HG03108 (cell line): Measurements from ENCODE around the gene SRD5A1.

ENCODE experiments used
- ATAC-seq: cut with Tn5 transposase; IDR thresholded peaks from one replicate; pipeline ENCODE4 v1.9.1; 2021; ENCODE audit warnings: moderate library complexity; ENCODE audit not compliant: unreplicated experiment

SRD5A1 gene

DNA sequence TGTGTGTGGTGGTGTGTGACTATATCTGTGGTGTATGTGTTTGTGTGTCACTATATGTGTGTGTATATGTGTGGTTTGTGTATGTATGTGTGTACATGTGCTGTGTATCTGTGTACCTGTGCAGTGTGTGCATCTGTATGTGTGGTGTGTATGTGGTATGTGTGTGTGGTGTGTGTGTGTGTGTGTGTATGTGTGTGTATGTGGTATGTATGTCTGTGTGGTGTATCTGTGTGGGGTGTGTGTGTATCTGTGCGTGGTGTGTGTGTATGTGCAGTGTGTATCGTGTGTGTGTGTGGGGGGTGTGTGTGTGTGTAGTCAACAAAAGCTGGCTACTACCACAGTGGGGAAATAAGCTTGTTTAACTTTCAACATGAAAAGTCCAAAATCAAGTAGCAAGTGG is 48.4 kb downstream of the SRD5A1 start:
- ATAC-seq: no peak

DNA sequence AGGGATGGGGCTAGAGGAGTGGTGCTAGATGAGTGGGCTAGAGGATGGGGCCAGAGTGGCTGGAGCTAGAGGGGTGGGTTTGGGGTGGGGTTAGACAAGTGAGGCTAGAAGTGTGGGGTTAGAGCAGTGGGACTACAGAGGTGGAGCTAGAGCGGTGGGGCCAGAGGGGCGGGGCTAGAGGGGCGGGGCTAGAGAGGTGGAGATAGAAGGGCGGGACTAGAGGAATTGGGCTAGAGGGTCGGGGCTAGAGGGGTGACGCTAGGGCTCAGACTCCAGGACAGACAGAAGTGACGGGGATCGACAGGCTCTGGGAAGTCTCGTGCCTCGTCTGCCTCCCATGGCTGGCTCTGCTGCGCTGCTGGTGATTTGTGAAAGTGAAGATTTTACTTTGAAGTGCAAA is 49.0 kb downstream of the SRD5A1 start:
- no peak for ATAC-seq

DNA sequence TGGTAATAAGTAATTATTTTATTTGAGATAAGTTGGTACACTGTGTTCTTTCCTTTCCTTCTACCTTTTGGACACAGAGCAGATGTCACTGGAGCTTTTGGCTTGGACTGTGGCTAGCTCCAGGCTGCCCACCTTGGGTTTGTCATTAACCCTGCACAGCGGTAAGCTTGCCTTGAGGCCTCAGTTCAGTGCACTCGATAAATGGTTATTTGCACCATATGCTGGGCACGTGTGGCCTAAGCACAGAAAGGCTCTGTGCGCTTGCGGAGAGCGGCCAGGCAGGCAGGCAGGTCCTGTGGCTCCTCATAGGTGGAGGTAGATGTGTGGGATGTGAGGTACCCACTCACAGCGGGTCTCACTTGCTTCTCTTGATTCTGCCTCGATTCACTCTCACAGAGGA is 50.0 kb downstream of the SRD5A1 start:
- no peak for ATAC-seq

DNA sequence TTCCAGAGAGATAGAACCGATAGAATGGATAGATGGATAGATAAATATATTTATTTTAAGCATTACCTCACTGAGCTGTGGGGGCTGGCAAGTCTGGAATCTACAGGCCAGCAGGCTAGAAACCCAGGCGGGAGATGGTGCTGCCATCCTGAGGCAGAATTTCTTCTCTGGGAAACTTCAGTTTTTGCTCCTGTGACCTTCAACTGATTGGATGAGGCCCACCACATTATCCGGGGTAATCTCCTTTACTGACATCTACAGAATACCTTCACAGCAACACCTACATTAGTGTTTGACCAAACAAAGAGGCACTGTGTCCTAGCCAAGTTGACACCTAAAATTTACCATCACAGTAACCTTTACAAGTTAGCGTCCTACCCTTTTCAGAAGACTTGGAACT is 50.8 kb downstream of the SRD5A1 start:
- no peak for ATAC-seq

DNA sequence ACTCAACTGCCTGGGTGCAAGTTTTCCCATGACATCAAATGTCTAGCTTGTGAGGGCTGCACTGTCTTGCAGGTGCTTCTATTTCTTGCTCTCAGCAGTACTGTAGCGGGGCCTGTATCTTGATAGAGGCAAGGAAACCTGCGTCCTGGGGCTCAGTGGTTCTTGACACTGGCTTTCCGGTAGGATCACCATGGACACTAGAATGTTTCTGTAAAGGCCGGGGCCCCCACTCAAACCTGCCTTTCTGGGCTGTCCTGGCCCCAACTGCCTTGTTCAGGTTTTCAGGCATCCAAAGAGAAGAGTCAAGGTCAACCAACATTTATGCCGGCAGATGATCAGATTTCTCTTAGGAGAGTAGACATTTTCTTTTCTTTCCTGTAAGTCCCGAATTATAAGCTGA is 53.3 kb downstream of the SRD5A1 start:
- no peak for ATAC-seq

DNA sequence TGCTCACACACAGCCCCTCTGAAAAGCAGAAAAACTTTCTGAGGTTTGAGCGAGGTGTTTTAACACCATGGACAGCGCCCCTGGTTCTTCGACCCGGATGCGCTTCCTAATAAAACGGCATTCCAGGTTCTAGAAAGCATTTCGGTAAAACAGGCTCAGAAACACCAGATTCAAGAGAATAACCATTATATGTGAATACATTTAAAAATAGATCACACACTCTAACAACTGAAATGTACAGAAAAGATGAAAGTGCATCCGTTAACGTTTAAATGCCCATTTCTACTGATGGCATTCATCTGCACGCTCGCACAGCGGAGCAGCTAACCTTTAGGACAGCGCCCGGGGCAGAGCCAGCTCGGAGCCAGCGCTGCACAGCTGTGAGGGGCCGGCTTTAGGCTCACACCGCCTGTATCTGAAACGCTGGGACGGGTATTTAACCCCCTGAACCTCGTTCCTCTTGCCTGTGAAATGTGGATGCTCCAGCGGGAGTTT is 53.7 kb downstream of the SRD5A1 start:
- ATAC-seq: no peak

DNA sequence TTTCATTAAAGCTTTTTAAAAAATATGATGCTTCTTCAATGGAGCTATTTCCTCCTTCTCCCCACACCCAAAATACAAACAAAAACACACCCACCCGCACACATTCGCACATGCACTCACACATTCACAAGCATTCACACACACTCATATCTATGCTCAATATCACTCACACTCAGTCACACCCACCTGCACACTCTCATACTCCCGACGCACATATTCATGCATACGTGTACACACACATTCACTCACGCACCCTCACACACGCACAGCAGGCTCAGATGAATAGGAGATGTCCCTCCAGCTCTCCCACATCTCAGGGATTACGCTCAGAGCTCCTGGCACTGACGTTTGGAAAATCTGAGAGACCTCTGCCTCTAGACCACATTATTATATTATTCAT is 54.3 kb downstream of the SRD5A1 start:
- ATAC-seq: no peak

DNA sequence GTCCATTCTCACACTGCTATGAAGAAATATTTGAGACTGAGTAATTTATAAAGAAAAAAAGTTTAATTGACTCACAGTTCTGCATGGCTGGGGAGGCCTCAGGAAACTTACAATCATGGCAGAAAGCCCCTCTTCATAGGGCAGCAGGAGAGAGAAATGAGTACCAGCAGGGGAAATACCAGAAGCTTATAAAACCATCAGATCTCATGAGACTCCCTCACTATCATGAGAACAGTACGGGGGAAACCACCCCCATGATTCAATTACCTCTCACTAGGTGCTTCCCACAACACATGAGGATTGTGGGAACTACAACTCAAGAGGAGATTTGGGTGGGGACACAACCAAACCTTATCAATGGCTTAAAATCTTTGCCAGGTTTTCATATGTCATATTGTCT is 59.7 kb downstream of the SRD5A1 start:
- ATAC-seq: no peak

DNA sequence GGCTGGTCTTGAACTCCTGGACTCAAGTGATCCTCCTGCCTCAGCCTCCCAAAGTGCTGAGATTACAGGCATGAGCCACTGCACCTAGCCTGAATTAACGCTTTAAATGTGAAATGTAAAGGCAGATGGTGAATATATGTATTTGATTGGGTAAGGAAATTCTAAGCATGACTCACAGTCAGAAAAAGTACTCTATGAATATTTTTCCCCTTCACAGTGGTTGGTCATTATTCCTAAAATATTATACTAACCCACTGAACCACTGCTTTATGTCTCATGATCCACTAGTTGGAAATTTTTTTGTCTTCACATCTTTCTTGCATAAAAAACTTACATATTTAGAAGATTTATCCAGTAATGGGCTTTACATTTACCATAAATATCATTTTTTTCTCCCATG is 65.5 kb downstream of the SRD5A1 start:
- no peak for ATAC-seq

DNA sequence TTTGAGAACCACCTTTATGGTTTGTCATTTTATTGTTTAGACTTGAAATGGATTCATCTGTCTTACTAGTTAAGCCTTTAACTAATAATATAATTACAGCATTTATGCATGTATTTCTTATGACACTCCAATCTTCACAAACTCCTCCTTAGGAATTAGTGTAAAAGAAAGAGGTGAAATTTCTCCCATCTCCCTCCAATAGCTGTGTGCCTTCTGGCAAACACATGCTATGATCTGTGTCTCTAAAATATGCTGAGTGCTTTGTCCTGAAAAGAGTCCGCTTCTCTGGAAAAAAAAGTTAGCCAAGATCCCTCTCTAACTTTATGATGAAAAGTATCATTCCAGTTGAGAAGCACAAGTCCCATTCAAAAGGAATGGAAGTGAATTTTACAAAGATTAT is 66.1 kb downstream of the SRD5A1 start:
- no peak for ATAC-seq

DNA sequence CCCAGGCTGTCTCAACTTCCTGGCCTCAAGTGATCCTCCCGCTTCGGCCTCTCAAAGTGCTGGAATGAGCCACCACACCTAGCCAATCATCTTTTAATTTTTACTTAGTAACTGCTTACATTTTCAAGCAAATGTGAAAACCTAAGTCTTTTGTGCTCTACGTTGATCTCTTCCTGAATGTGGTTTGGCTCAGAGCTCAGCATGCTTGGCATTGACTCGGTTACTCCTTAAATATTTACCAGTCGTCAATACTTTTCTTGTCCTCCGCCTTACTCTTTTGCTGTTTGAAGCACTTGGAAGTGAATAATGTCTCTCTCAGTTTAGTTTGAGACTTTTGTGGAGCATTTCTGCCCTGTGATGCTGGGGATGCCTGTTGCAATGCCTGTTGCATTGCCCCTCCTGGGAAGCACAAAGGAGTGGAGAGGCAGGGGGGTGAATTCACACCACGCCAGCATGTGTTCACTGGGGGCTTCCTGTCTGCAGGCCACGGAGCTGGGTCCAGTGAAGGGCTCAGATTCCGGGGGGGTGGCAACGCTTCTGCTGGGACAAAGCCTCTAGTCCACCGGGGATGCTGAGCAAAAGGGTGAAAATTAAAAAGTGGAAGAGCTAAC is 66.9 kb downstream of the SRD5A1 start:
- ATAC-seq: no peak

DNA sequence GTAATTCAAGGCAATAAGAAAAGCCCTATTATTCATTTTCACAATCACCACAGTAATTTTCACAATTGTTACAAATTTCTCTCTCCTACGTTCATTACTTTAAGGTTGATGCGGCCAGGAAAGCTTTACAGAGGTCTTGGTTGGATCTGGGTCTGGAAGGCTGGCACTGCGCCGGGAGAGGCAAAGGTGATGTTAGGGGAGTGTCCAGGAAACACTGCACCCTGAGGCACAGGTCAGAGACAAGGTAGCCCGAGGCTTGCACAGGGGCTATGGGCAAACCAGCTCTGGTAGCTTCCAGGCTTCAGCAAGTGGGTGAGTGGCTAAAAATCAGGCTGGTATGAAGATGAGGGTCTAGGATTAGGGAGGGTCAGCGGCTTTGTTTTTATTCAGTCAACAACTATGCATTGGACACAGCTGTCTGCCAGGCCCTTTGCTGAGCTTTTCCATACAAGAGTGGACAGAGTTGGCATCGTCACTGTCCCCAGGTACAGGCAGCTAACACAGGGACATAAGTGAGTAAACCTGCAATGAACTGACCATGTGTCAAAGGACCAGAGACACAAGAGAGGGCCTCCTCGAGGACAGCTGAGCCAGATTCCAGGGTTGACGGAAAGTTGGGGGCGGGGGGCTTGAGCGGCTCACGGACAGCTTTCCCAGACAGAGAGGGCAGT is 67.6 kb downstream of the SRD5A1 start:
- ATAC-seq: no peak

DNA sequence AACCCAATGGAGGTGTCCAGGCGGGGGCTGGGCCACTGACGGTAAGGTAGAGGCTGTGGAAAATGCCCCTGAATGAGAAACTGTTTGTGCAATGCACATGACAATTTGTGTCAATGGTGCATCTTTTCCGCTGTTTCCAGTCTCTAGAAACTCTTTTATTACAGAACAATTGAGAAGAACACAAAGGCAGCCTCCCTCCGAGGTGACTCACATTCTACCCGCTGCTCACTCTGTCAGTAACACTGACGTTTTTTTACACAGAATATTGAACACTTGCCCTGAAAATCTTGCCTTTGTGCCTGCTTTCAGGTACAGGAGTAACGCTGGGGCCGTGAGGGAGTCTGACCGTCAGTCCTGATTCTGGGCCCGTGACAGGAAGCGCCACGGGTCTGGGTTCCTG is 68.3 kb downstream of the SRD5A1 start:
- ATAC-seq: no peak

DNA sequence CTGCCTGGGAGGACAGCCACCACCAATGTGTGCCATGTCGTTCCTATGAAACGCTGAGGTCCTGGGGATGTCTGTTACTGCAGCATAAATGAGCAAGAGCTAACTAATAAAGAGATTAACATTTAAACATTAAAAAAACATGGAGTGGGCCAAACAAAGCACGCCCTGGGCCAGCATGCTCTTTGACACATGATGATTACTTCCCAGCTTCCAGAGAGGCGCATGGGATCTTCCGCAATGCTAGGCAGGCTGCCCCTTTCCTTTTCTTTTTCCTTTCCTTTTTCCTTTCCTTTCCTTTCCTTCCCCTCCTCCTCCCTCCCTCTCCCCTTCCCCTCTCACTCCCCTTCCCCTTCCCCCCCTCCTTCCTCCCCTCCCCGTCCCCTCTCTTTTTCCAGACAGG is 69.4 kb downstream of the SRD5A1 start:
- ATAC-seq: no peak

DNA sequence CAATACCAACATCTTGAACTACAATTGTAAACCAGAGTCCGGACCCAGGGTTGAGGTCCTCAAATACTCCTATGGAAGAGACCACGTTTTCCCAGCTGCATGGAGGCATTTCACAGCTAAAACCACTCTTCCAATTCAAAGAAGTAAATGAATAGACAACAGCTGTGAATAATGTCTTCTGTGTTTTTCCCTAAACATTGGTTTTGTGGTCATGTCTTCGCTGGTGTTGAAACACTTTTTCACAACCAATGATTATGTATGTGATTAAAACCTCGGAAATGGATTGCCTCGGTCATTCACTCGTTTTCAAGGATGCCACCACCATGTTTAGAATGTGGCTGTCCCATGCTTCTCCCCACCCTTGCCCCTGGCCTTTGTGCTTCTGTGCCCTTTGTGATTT is 70.6 kb downstream of the SRD5A1 start:
- ATAC-seq: no peak

DNA sequence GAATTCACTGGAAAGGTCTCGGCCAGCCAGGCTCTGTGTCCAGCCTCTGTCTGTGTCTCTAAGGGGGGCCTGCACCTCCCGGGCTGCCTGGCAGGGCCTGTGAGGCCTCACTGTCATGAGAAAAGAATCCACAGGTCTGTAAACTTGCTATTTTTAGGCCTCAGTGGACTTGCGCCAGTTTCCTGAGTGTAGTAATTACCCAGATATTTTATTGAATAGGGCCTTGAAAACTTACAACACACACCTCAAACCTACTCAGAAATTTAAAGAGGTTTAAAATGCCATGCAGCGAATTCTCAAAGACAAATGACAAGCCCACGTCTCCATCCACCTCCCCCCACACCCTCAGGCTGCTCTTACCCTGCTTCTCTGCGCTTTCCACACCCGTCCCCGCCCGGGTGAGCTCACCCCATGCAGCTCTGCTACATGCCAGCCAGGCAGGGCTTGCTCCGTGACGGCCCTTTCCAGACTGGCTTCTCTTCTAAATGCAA is 71.2 kb downstream of the SRD5A1 start:
- no peak for ATAC-seq

DNA sequence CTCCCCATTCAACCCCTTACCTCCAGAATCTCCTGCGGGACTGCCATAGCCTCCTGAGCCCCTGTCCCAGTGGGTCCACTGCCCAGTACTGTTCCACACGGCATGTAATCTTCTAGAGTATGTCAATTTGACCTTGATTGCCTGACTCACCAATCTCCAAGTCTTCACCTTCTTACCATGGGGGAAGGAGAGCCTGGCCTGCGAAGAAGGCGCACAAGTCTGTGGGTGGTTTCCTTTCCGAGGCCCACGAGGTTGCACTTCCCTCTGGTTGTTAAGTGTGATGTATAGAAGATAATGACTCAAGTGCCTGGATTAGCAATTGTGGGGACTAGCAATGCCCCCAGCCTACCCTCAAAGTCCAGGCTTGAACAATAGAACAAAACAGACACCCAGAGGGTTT is 71.8 kb downstream of the SRD5A1 start:
- ATAC-seq: peak; percentile 66

DNA sequence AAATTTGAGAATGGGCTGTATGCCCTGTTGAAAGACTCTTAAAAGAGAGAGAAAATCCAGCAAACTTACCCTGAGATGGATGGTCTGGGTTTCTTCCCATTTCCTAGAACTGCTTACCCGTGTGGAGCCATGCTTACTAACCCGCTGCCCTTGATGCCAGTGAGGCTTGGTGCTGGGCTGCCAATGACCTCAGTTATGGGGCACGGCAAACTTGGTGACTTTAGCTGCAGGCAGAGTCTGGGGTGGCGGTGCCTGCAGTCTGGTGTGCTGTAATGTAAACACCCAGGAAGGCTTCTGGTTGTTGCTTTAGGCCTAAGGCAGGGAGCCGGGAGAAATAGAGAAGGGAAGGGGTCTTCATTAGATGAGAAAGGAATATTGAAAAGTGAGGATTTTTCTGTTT is 72.7 kb downstream of the SRD5A1 start:
- ATAC-seq: no peak

DNA sequence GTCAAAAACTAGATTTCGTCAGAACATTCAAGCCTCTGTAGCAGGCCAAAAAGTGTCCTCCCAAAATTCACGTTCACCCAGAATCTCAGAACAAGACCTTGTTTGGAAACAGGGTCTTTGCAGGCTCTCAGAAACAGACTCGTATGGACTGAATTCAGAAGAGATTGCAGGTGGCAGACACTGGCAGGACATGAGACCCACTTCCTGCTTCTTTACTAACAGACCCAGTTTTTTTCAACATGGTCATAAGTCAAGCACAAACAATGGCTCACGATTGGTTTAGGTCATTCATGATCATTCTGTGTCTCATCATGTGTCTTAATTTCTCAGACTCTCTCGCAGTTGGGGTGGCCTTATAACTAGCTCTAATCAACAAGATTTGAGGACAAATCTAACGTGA is 74.6 kb downstream of the SRD5A1 start:
- ATAC-seq: no peak

DNA sequence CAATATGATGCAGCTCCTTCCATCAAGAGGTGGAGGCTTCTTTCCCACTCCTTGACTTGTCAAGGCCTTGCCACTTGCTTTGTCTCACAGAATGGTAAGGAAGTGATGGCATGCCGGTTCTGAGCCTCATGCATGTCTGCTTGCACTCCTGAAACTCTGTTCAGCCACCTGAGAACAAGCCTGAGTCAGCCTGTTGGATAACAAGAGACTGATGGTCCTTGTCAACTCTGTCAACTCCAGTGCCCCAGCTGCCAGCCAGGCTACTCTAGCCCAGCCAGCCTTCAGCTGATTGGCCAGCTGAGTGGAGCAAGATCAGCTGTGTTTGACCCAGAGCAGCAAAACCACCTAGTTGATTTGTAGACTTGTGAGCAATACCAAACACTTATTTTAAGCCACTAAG is 75.6 kb downstream of the SRD5A1 start:
- ATAC-seq: no peak

DNA sequence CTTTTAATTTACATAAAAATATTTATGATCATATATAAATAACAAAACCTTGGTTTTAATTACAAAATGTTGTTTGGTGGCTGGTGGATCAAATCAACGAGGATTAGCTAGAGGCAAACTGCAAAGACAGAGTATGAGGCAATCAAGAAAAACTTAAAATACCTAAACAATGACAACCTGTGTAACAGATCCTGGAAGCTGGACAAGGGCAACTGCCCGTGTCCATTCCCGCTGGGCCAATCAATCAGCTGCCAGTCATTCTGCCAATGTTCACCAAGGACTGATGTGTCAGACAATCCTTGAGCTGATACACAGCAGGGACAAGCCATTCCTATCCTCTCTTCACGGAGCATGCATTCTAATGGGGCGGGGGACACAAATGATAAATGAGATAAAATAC is 76.8 kb downstream of the SRD5A1 start:
- no peak for ATAC-seq

DNA sequence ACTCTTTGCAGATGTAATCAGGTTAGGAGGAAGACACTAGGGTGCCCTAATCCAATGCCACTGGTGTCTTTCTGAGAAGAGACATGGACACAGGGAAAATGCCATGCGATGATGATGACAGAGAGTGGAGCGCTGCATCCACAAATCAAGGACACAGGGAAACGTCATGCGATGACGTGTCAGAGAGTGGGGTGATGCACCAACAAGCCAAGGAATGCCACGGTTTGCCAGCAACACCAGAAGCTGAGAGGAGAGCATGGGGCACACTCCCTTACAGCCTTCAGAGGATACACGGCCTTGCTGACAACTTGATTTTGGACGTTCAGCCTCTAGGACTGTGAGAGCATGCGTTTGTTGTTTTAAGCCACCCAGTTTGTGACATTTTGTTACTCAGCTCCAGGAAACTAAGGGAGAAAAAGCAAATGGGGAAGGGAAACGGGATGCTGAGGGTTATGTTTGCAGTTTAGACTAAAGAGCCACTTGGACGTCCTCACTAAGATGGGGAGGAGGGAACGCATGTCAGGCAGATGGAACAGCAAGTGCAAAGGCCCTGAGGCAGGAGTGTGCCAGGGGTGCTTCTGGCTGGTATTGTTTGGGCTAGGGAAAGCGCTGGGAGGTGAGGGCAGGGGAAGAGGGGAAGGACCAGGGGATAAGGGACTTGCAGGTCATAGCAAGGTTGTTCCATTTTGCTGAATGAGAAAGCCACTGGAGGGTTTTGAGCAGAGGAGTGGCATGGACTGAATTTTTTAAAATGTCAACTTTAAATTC is 77.5 kb downstream of the SRD5A1 start:
- no peak for ATAC-seq
